Gastrocnemius medialis (tissue), 4 donors: ENCODE data around the gene COL23A1.

Experiments used
- CTCF ChIP-seq, 5 experiments: fragments of 450-650 bp in 3 of 5; fragments of 200-600 bp in 2 of 5; sonication (generic) in 2 of 5; IDR thresholded peaks in 4 of 5; conservative IDR thresholded peaks in 1 of 5; 1 replicate in 4 of 5; 2 replicates in 1 of 5; pipeline ENCODE4 v1.5.1; 2016 to 2019; ENCODE audit warnings: antibody characterized with exemption in 5 of 5, mild to moderate bottlenecking in 3 of 5, moderate library complexity in 3 of 5
- POLR2A ChIP-seq, 2 donors: fragments of 450-650 bp; IDR thresholded peaks; one replicate each; pipeline ENCODE4 v1.6.1; 2017; ENCODE audit warnings: antibody characterized with exemption in 2 of 2, mild to moderate bottlenecking in 2 of 2, moderate library complexity in 2 of 2

DNA sequence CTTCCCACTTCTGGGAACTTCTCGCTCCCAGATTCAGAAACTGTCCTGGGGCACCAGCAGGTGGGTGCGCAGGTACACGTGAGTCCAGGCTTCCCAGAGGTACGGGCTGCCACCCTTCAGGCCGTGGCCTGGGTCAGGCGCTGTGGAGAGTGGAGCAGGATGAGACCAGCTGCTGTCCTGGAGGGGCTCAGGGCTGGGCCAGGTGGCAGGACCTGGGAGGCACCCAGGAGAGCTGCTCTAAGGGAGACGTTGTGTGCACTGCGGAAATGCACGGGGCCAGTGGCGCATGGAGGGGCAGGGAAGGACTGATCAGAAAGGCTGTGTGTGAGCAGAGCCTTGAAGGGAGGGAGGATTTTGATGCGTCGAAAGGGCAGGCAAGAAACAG is 222.5 kb downstream of the COL23A1 start:
- TF ChIP-seq CTCF (IDR thresholded peaks at IDR 0.05 in 4 of 5, conservative IDR thresholded peaks at IDR 0.05 in 1 of 5) = no peak
- no peak for TF ChIP-seq POLR2A (IDR thresholded peaks at IDR 0.05)
